ENCODE measurements around the gene IGDCC3. TPM values are rescaled to one million over a fixed set of nuclear protein-coding genes. Genes with fewer than 3 reads are reported as not detected.

Gene IGDCC3
- total and polyA plus RNA-seq, 10 donors, result 0.03 to 0.34 (median 0.03) TPM; not detected in 7

DNA sequence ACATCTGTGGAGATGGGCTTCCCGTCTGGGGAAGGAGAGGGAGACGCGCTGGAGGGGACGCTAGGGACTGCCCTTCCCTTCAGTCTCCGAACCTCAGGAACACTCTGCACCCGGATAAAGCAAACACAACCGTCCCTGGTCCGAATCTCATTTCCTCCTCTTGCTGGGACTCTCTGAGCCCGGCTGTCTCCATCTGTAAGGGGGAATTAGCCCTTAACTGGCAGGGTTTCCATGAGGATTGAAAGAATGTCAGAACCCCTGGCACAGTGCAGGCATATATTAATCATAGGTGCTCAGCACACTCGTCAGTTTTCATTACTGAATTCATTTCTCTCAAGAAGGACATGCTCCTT, 19.1 kb upstream of the IGDCC3 start:
- DNase-seq, result no peak
- intact Hi-C loops (cut with DNase I; ENCODE audit: low total_unique reads), result no loop called here
- 18 to 28% (median 23%) methylated on average over 10 of the region's 10 CpGs for WGBS, 5 donors
- no peak overlapping the region for H3K4me3 ChIP-seq
- no peak overlapping the region for H3K27ac ChIP-seq
- H3K27me3 ChIP-seq (replicated peaks in 1 of 7), result peaks cover 0 to 84% (median 30%) of the 10 kb centered on the region in 7 donors
- TF ChIP-seq, protein P1, sequence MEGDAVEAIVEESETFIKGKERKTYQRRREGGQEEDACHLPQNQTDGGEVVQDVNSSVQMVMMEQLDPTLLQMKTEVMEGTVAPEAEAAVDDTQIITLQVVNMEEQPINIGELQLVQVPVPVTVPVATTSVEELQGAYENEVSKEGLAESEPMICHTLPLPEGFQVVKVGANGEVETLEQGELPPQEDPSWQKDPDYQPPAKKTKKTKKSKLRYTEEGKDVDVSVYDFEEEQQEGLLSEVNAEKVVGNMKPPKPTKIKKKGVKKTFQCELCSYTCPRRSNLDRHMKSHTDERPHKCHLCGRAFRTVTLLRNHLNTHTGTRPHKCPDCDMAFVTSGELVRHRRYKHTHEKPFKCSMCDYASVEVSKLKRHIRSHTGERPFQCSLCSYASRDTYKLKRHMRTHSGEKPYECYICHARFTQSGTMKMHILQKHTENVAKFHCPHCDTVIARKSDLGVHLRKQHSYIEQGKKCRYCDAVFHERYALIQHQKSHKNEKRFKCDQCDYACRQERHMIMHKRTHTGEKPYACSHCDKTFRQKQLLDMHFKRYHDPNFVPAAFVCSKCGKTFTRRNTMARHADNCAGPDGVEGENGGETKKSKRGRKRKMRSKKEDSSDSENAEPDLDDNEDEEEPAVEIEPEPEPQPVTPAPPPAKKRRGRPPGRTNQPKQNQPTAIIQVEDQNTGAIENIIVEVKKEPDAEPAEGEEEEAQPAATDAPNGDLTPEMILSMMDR (IDR thresholded peaks at IDR 0.05 in 8 of 11, conservative IDR thresholded peaks at IDR 0.05 in 3 of 11), result no peak
- TF ChIP-seq POLR2AphosphoS5 (IDR thresholded peaks at IDR 0.05) (no peak), POLR2A (IDR thresholded peaks at IDR 0.05) (no peak)
- H3K36me3 ChIP-seq, result no peaks in the 10 kb centered on the region
- H3K4me1 ChIP-seq, result peaks cover 0 to 31% (median 23%) of the 10 kb centered on the region in 6 donors
- H3K9me3 ChIP-seq, result no peaks in the 10 kb centered on the region

DNA sequence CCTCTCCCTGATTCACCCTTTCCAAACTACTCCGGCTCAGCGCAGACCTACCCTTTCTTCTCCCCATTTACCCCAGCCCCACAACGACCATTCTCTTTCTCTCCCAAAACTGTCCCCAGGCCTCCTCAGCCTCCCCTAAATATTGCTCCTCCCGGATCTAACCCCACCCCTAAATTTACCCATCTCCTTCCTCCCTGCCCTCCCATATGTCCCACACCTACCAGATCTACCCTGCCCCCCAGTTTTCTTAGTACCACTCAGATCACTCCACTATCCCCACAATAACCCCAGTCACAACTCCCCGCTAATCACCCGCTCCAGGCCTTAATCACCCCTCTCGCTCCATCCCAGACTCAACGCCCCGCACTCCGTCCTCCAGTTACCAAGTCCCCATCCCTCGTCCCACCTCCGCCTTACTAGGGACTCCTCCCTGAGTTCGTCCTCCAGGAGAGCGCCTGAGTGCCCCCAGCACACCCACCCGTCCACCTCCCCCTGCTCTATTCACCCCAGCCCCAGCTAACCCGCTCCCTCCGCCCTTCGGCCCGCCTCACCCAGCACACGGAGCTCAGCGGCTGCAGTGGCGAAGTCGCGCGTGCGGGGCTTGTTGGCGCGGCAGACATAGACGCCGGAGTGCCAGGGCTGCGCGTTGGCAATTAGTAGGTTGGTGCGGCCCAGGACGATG, 18.6 kb upstream of the IGDCC3 start:
- TF ChIP-seq, protein P1 (IDR thresholded peaks at IDR 0.05 in 8 of 11, conservative IDR thresholded peaks at IDR 0.05 in 3 of 11), result no peak
- TF ChIP-seq POLR2AphosphoS5 (IDR thresholded peaks at IDR 0.05), result no peak
- no peak for TF ChIP-seq POLR2A (IDR thresholded peaks at IDR 0.05)
- DNase-seq, result no peak
- peaks cover 0 to 26% (median 21%) of the 10 kb centered on the region in 6 donors for H3K4me1 ChIP-seq
- no peaks in the 10 kb centered on the region for H3K36me3 ChIP-seq
- peaks cover 0 to 84% (median 30%) of the 10 kb centered on the region in 7 donors for H3K27me3 ChIP-seq (replicated peaks in 1 of 7)
- H3K27ac ChIP-seq, result no peak overlapping the region
- intact Hi-C loops (cut with DNase I; ENCODE audit: low total_unique reads), result no loop called here
- 15 to 36% (median 20%) methylated on average over 33 to 34 of the region's 34 CpGs for WGBS, 5 donors
- H3K9me3 ChIP-seq, result no peaks in the 10 kb centered on the region
- H3K4me3 ChIP-seq, result peak overlapping the region in 2 of 8 donors; percentile 4 to 58

GRCh38 chr15:65395567-65396202, 17.9 kb upstream of the IGDCC3 start:
- Histone ChIP-seq H3K36me3 (no peaks in the 10 kb centered on the region), H3K27me3 (replicated peaks in 1 of 7) (peaks cover 0 to 83% (median 30%) of the 10 kb centered on the region in 7 donors), H3K4me3 (peak overlapping the region in 6 of 8 donors; percentile 1 to 58 (median 11)), H3K27ac (no peak overlapping the region), H3K4me1 (peaks cover 0 to 19% (median 15%) of the 10 kb centered on the region in 6 donors), H3K9me3 (no peaks in the 10 kb centered on the region)
- 11 to 26% (median 13%) methylated on average over 34 to 72 of the region's 72 CpGs for WGBS, 5 donors
- TF ChIP-seq, protein P1 (IDR thresholded peaks at IDR 0.05 in 8 of 11, conservative IDR thresholded peaks at IDR 0.05 in 3 of 11), result no peak
- TF ChIP-seq POLR2A (IDR thresholded peaks at IDR 0.05), result no peak
- no peak for TF ChIP-seq POLR2AphosphoS5 (IDR thresholded peaks at IDR 0.05)
- intact Hi-C loops (cut with DNase I; ENCODE audit: low total_unique reads), result no loop called here
- no peak for DNase-seq

GRCh38 chr15:65394936-65395335, 17.1 kb upstream of the IGDCC3 start:
- no peak for TF ChIP-seq POLR2AphosphoS5 (IDR thresholded peaks at IDR 0.05)
- no peaks in the 10 kb centered on the region for H3K36me3 ChIP-seq
- no peak for DNase-seq
- no peak overlapping the region for H3K27ac ChIP-seq
- peaks cover 0 to 78% (median 30%) of the 10 kb centered on the region in 7 donors for H3K27me3 ChIP-seq (replicated peaks in 1 of 7)
- H3K9me3 ChIP-seq, result no peaks in the 10 kb centered on the region
- H3K4me1 ChIP-seq, result peaks cover 0 to 18% (median 12%) of the 10 kb centered on the region in 6 donors
- WGBS, 5 donors, result 76 to 89% (median 84%) methylated on average over 9 of the region's 9 CpGs
- intact Hi-C loops (cut with DNase I; ENCODE audit: low total_unique reads), result no loop called here
- no peak overlapping the region for H3K4me3 ChIP-seq
